ENCODE measurements around the gene AGPS. TPM values are rescaled to one million over a fixed set of nuclear protein-coding genes. Genes with fewer than 3 reads are reported as not detected.

AGPS gene
- total and polyA plus RNA-seq, 9 of the 15 experiments (the other 6 are each of a cell fraction or from before 2014, with no cell fraction given) = 15.5 to 211 (median 63.1) TPM

DNA sequence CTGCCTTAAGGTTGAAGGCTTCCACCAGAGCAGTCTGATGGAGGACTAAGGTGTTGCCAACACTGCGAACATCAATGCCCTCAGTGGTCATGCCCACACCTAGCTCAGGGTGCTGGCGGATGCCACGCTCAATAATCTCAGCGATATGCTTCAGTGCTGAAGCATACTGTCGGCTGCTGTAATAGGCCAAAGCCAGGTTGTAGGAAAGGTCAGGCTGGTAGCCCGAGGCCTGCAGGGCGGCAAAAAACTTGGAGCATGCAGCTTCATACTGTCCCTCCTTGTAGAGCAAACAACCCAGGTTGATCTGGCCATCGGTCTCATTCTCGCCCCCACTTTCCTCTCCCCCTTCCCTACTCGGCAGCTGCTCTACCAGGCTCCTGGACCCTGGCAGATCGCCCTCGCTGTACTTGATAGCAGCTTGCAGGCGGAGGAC is 159.4 kb downstream of the AGPS start:
- Histone ChIP-seq H3K27me3 (ENCODE audit: control insufficient read depth in 2 of 2, insufficient read depth in 2 of 2, low read length in 2 of 2) (no peaks in the 10 kb centered on the region), H4K20me1 (replicated peaks; ENCODE audit: control insufficient read depth, insufficient read depth, low read length) (no peaks in the 10 kb centered on the region), H3K27ac (ENCODE audit: extremely low read depth, low read depth, low read length) (peak overlapping the region; percentile 98; the same call in 2 of the 3 replicates), H3K9ac (ENCODE audit: insufficient read depth in 1 of 2, low read depth in 2 of 2, low read length in 2 of 2) (peak overlapping the region; percentile 90 to 93; a peak in 3 of 4 replicates), H2AFZ (ENCODE audit: low read depth, low read length) (peak overlapping the region; percentile 100), H3K36me3 (ENCODE audit: control insufficient read depth, insufficient read depth, low read length) (no peaks in the 10 kb centered on the region), H3K4me2 (ENCODE audit: insufficient read depth, low read length) (peak overlapping the region; percentile 98), H3K4me3 (peak overlapping the region; percentile 62), H3K79me2 (ENCODE audit: control insufficient read depth, insufficient read depth, low read length) (no peaks in the 10 kb centered on the region), H3K4me1 (replicated peaks in 1 of 2; ENCODE audit: control insufficient read depth in 2 of 2, insufficient read depth in 2 of 2, low read length in 2 of 2) (peaks cover 13 to 17% of the 10 kb centered on the region in 2 experiments), H3K9me1 (ENCODE audit: control insufficient read depth, insufficient read depth, low read length) (no peaks in the 10 kb centered on the region), H3K9me3 (replicated peaks; ENCODE audit: control insufficient read depth, insufficient read depth, low read depth, low read length) (no peaks in the 10 kb centered on the region)
- DNase-seq (ENCODE audit: extremely low read depth in 1 of 4, low spot score in 3 of 4) = peak; percentile 21 to 54 (median 24)
- 62% methylated on average over 12 of the region's 13 CpGs for WGBS (ENCODE audit: insufficient coverage, low coverage, missing lambda C conversion rate)
- POLR2A ChIA-PET = interaction anchor here (0.6 to 0.7 kb wide), 2 partner anchors 172 to 186 kb away, joined by 3 read pairs; no protein-coding TSS in a partner anchor
- intact Hi-C loops (cut with micrococcal nuclease) = loop anchor here (5.0 kb wide), 2 partner anchors 50 to 290 kb away; partner anchors contain the start of gene NFE2L2
- no peak for ATAC-seq
- BruUV-seq (replicated peaks) = TSS peak; percentile 58
- FAIRE-seq = no peak
- in situ Hi-C loops (cut with MboI) = no loop called here
- CTCF ChIA-PET (ENCODE audit: low intra/inter-chr PET ratio) = no interaction called here
- no peak for TF ChIP-seq TEAD2 (tag; IDR thresholded peaks at IDR 0.05)
- TF ChIP-seq ZNF589 (CRISPR knock-in tag; IDR thresholded peaks at IDR 0.05; ENCODE audit: low read depth) = peak; percentile 11; the same call in 1 of the 2 replicates
- no peak for TF ChIP-seq FOXJ3 (CRISPR knock-in tag; IDR thresholded peaks at IDR 0.05)
- TF ChIP-seq, protein P1, sequence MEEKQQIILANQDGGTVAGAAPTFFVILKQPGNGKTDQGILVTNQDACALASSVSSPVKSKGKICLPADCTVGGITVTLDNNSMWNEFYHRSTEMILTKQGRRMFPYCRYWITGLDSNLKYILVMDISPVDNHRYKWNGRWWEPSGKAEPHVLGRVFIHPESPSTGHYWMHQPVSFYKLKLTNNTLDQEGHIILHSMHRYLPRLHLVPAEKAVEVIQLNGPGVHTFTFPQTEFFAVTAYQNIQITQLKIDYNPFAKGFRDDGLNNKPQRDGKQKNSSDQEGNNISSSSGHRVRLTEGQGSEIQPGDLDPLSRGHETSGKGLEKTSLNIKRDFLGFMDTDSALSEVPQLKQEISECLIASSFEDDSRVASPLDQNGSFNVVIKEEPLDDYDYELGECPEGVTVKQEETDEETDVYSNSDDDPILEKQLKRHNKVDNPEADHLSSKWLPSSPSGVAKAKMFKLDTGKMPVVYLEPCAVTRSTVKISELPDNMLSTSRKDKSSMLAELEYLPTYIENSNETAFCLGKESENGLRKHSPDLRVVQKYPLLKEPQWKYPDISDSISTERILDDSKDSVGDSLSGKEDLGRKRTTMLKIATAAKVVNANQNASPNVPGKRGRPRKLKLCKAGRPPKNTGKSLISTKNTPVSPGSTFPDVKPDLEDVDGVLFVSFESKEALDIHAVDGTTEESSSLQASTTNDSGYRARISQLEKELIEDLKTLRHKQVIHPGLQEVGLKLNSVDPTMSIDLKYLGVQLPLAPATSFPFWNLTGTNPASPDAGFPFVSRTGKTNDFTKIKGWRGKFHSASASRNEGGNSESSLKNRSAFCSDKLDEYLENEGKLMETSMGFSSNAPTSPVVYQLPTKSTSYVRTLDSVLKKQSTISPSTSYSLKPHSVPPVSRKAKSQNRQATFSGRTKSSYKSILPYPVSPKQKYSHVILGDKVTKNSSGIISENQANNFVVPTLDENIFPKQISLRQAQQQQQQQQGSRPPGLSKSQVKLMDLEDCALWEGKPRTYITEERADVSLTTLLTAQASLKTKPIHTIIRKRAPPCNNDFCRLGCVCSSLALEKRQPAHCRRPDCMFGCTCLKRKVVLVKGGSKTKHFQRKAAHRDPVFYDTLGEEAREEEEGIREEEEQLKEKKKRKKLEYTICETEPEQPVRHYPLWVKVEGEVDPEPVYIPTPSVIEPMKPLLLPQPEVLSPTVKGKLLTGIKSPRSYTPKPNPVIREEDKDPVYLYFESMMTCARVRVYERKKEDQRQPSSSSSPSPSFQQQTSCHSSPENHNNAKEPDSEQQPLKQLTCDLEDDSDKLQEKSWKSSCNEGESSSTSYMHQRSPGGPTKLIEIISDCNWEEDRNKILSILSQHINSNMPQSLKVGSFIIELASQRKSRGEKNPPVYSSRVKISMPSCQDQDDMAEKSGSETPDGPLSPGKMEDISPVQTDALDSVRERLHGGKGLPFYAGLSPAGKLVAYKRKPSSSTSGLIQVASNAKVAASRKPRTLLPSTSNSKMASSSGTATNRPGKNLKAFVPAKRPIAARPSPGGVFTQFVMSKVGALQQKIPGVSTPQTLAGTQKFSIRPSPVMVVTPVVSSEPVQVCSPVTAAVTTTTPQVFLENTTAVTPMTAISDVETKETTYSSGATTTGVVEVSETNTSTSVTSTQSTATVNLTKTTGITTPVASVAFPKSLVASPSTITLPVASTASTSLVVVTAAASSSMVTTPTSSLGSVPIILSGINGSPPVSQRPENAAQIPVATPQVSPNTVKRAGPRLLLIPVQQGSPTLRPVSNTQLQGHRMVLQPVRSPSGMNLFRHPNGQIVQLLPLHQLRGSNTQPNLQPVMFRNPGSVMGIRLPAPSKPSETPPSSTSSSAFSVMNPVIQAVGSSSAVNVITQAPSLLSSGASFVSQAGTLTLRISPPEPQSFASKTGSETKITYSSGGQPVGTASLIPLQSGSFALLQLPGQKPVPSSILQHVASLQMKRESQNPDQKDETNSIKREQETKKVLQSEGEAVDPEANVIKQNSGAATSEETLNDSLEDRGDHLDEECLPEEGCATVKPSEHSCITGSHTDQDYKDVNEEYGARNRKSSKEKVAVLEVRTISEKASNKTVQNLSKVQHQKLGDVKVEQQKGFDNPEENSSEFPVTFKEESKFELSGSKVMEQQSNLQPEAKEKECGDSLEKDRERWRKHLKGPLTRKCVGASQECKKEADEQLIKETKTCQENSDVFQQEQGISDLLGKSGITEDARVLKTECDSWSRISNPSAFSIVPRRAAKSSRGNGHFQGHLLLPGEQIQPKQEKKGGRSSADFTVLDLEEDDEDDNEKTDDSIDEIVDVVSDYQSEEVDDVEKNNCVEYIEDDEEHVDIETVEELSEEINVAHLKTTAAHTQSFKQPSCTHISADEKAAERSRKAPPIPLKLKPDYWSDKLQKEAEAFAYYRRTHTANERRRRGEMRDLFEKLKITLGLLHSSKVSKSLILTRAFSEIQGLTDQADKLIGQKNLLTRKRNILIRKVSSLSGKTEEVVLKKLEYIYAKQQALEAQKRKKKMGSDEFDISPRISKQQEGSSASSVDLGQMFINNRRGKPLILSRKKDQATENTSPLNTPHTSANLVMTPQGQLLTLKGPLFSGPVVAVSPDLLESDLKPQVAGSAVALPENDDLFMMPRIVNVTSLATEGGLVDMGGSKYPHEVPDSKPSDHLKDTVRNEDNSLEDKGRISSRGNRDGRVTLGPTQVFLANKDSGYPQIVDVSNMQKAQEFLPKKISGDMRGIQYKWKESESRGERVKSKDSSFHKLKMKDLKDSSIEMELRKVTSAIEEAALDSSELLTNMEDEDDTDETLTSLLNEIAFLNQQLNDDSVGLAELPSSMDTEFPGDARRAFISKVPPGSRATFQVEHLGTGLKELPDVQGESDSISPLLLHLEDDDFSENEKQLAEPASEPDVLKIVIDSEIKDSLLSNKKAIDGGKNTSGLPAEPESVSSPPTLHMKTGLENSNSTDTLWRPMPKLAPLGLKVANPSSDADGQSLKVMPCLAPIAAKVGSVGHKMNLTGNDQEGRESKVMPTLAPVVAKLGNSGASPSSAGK (IDR thresholded peaks at IDR 0.05) = 0 out of 2 replicates have a peak, but pooled peaks have one; percentile 5
- TF ChIP-seq GTF2E2 (tag; IDR thresholded peaks at IDR 0.05) = 0 out of 2 replicates have a peak, but pooled peaks have one; percentile 10
- TF ChIP-seq POLR2A (conservative IDR thresholded peaks at IDR 0.05) = no peak
- TF ChIP-seq KDM4B (IDR thresholded peaks at IDR 0.05; ENCODE audit: borderline replicate concordance in 2 of 2, low read depth in 1 of 2) = 0 out of 4 replicates have a peak, but pooled peaks of 1 of the 2 experiments have one; percentile 27
- TF ChIP-seq, protein P2, sequence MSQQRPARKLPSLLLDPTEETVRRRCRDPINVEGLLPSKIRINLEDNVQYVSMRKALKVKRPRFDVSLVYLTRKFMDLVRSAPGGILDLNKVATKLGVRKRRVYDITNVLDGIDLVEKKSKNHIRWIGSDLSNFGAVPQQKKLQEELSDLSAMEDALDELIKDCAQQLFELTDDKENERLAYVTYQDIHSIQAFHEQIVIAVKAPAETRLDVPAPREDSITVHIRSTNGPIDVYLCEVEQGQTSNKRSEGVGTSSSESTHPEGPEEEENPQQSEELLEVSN (IDR thresholded peaks at IDR 0.05; ENCODE audit: borderline replicate concordance in 1 of 2, extremely low read depth in 1 of 2, insufficient read depth in 1 of 2, insufficient read length in 1 of 2, low read depth in 1 of 2, low read length in 1 of 2, poor library complexity in 1 of 2, severe bottlenecking in 1 of 2) = peak; percentile 53 to 55
- TF ChIP-seq TSC22D4 (tag; IDR thresholded peaks at IDR 0.05) = no peak
- TF ChIP-seq ZNF316 (IDR thresholded peaks at IDR 0.05) = no peak
